Urinary bladder (tissue), 4 donors: ENCODE results near the gene EHD3. TPM values are rescaled to one million over a fixed set of nuclear protein-coding genes. Genes with fewer than 3 reads are reported as not detected.

Source experiments
- DNase-seq: peaks from one replicate; pipeline ENCODE4 v3.0.0-alpha.2; 2015; ENCODE audit errors: extremely low spot score
- H3K27ac ChIP-seq: one replicate; pipeline ENCODE4 v1.5.1; 2013; ENCODE audit warnings: low read depth, mild to moderate bottlenecking, moderate library complexity
- H3K36me3 ChIP-seq: one replicate; pipeline ENCODE4 v1.6.1; 2013; ENCODE audit warnings: mild to moderate bottlenecking, moderate library complexity; ENCODE audit not compliant: insufficient read depth
- H3K4me1 ChIP-seq: one replicate; pipeline ENCODE4 v1.6.1; 2013; ENCODE audit warnings: mild to moderate bottlenecking, moderate library complexity; ENCODE audit not compliant: insufficient read depth
- H3K4me3 ChIP-seq: one replicate; pipeline ENCODE4 v1.5.1; 2013; ENCODE audit warnings: low read depth, low read length
- WGBS: extraction: QIAGEN DNeasy Blood & Tissue Kit; methylation state at CpG from one replicate; pipeline ENCODE4 v1.1.7; 2013; 5-methylcytosine and 5-hydroxymethylcytosine counted together
- polyA plus RNA-seq: library from polyadenylated mRNA; stranded (reverse); fragments of 200-250 nt; gene quantifications from one replicate; pipeline ENCODE4 v1.2.3, GENCODE V29; 2013
- total RNA-seq: library from RNA; depleted of rRNA; stranded (reverse); fragments of >200 nt; gene quantifications from one replicate; pipeline ENCODE4 v1.2.3, GENCODE V29; 2014
- donor health status: healthy with polysubstance abuse.
- donor health status: healthy.

Gene EHD3
- total and polyA plus RNA-seq, 2 donors, result 8.3 to 8.5 TPM

DNA sequence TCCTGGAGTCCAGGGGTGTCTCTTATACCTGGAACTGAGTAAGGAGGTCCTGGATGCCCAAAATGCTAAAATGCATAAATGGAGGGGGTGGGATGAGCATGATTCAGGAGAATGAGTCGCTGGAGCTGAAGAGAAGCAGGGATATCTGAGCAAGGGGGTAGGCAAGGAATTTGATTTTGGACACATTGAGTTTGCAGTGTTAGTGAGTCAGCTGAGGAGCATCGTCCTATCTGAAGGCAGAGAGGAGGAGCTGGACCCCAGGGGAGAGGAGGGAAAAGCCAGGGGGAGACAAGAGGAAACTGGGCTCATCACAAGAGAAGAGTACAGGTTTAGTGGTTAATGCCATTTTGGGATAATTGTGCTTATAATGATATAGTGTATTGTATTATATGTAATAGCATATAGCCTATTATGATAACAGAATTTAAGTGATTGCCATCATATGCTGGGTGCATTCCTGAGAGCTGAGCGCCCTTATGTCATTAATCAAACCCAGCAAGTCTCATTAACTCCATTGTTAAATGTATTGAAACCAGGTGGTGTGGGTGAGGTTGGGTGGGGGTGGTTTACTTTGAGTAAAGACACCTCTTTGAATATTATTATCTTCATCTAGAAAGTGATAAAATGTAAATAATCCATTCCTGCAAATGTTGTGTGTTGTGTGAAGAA is 12.4 kb downstream of the EHD3 start:
- Histone ChIP-seq H3K4me3 (no peak overlapping the region), H3K36me3 (no peaks in the 10 kb centered on the region), H3K4me1 (no peaks in the 10 kb centered on the region), H3K27ac (no peak overlapping the region)
- DNase-seq, result no peak
- WGBS, result 92% methylated on average over 3 of the region's 3 CpGs

DNA sequence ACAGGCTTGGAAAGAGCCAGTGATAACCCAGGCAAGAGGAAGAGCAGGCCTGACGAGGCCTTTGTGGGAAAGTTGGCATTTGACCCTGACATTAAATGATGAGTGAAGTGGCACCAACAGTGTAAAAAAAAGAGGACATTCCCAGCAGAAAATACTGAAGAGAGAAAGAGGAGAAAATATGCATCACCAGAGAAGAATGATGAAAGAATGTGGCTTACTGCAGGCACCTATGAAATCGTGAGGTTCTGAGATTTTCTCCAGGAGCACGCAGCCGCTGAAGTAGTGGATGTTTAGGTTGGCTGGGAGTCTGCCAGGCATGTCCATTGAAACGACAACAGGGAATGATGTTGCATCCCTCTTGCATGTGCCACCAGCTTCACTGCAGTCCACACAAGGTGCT is 13.8 kb downstream of the EHD3 start:
- 87% methylated on average over 5 of the region's 5 CpGs for WGBS
- no peaks in the 10 kb centered on the region for H3K4me1 ChIP-seq
- no peak overlapping the region for H3K4me3 ChIP-seq
- no peak for DNase-seq
- no peak overlapping the region for H3K27ac ChIP-seq
- no peaks in the 10 kb centered on the region for H3K36me3 ChIP-seq

DNA sequence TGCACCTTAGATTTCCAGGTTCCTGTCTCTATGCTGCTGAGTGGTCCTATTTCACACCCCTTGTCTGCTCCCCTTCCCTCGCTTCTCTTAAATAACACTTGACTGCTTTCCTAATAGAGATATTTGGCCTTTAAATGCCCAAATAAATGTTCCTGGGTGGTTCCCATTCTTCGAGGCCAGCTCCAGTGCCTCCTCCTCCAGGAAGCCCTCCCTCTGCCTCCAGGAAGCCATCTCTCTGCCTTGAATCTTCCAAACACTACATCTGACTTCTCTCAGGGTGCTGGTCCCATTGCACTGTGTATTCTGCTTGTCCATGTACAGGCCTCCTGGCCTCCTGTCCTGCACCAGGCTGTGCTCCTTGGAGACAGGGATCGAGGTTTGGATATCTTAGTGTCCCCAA is 14.2 kb downstream of the EHD3 start:
- Histone ChIP-seq H3K36me3 (no peaks in the 10 kb centered on the region), H3K4me1 (no peaks in the 10 kb centered on the region), H3K4me3 (no peak overlapping the region), H3K27ac (no peak overlapping the region)
- no peak for DNase-seq
- 94% methylated on average over 3 of the region's 3 CpGs for WGBS

DNA sequence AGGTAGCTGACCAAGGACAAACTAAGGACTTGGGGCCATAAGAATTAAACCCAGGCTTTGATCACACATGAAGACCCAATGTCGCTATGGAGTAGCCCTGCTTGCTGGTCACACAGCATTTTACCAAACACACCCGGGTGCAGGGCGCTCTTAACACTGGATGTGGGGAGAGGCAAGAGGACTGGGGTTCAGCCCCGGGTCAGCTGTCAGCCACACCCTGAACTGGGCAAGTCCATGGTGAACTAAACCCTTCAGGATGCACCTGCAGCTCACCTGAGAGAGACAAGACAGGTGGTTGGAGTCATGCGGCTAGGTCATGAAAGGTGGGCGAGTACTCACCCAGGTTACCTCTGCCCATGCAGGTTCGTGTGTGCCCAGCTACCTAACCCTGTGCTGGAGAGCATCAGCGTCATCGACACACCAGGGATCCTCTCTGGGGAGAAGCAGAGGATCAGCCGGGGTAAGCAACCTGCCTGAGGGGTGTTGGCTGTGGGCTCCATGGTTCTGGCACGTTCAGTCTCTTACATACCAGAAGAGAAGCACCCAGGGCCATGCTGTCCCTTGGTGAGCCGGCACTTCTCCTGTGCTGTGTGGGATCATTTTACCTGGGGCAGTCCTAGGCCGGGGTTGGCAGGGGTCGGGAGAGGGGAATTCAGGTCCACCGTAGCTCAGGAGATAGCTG is 15.2 kb downstream of the EHD3 start:
- WGBS, result 96% methylated on average over 15 of the region's 15 CpGs
- DNase-seq, result no peak
- Histone ChIP-seq H3K27ac (no peak overlapping the region), H3K4me1 (no peaks in the 10 kb centered on the region), H3K36me3 (no peaks in the 10 kb centered on the region), H3K4me3 (no peak overlapping the region)

DNA sequence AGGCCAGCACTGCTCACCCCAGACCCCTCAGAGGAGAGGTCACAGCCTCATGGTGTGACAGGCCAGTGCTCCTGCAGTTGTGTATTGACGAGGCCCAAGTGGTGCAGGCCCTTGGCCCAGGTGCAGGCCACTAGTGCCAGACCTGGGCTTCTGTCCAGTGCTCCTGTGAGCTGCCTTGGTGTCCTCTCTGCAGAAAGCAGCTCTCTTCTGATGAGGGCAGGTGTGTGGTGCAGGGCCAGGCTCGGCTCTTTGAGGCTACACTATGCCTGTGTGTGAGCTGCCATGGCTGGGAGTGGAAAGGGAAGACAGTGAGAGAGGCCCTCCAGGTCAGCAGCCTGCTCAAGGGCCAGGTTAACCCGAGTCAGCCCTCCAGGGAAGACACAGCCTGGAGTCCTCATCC is 17.1 kb downstream of the EHD3 start:
- H3K27ac ChIP-seq, result no peak overlapping the region
- WGBS, result 79% methylated on average over 3 of the region's 3 CpGs
- DNase-seq, result no peak
- H3K4me1 ChIP-seq, result no peaks in the 10 kb centered on the region
- H3K36me3 ChIP-seq, result peaks cover 3% of the 10 kb centered on the region
- H3K4me3 ChIP-seq, result no peak overlapping the region

DNA sequence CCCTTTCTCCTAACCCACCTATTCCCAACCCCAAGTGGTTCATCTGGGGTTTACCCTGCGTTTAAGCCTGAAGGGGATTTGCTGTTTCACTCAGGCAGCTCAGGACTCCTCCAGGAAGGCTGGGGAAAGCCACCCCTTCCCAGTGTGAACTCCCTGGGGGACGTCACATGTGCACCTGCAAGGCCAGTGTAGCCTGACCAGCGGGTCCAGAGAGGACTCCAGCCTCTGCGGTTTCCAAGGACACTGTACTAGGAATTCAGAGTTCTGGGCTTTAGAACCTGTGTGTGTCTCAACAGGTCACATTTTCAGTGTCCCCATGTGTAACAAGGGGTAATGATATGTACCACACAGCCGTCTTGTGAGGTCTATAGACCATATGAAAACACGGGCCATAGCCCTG is 17.9 kb downstream of the EHD3 start:
- Histone ChIP-seq H3K4me1 (no peaks in the 10 kb centered on the region), H3K27ac (no peak overlapping the region), H3K36me3 (peaks cover 3% of the 10 kb centered on the region), H3K4me3 (no peak overlapping the region)
- 92% methylated on average over 6 of the region's 6 CpGs for WGBS
- DNase-seq, result no peak

DNA sequence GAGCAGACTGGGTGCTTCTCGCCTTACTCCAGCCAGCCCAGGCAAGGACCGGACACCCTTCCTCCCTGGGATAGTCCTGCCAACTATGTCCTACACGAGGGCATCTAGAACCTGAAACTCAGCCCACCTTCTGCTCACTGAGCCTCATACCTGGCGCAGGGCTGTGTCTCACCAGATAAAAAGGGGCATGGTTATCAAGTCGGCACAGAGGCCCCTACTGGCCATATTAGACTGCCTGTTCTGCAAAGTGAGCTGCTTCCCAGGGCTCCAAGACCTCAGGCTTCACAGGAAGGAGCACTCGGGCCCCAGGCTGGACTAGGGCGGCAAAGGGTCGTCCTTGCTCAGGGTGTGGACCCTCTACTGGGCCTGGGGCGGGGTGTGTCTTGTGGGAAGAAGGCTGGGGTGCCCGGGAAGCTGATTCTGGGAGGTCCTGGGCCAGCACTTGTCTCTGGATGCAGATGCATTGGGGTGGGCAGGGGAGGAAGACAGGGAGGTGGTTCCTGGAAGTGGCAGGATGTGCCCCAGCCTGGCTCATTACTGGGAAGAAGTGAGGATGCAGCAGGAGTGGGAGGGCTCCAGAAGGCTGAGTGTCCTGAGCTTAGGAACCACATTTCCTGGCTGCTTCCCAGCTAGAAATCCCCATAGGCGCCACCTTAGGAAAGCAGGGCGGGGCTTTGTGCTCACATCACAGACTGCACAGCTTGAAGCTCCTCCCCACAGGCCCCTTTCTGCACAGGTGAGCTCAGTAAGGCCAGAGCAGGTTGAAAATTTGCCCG is 19.6 kb downstream of the EHD3 start:
- Histone ChIP-seq H3K27ac (no peak overlapping the region), H3K4me3 (no peak overlapping the region), H3K36me3 (peaks cover 3% of the 10 kb centered on the region), H3K4me1 (no peaks in the 10 kb centered on the region)
- no peak for DNase-seq
- WGBS, result 85% methylated on average over 13 of the region's 13 CpGs

DNA sequence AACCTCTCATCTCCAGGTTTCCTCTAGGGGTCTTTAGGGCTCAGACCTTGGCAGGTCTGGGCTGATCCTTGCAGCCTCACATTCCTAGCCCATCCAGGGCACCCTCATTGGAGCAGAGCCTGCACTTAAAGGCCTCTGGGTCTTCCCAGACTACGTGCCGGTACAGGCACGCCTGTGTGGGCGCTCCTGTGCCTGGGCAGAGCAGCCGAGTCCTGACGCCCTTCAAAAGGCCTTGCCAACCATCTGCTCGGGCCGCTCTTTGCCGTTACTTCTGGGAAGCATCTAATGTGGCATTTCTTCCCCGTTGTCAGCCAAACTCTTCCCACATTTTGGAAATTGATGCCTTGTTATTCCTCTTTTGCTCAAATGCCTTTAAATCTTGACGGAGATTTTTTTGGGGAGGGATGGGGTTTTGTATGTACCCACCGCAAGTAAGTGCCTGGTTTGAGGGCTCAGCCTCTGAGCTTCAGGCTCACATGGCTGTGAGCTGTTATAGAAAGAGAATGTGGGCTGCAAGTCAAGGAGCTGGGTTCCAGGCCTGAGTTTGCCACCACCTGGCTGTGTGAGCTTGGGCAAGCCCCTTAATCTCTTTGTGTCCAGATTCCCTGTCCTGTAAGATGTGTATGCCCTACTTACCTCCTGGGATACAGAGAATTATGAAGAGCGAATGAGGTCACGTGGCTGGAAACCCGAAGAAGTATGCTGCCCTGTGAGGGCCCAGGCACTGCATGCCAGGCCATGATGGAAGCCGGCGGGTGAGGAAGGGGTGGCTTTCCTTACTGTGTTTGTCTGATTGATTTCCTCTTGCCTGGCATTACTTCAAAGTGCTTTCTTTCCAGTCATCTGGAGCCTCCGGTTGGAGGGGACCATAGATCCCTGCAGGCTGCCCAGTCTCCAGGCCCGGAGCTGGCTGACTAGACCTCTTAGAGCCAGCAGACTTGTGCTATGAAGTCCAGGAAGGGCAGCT is 20.6 kb downstream of the EHD3 start:
- H3K4me1 ChIP-seq, result no peaks in the 10 kb centered on the region
- DNase-seq, result no peak
- WGBS, result 90% methylated on average over 19 of the region's 19 CpGs
- H3K4me3 ChIP-seq, result no peak overlapping the region
- H3K36me3 ChIP-seq, result peaks cover 3% of the 10 kb centered on the region
- H3K27ac ChIP-seq, result no peak overlapping the region

DNA sequence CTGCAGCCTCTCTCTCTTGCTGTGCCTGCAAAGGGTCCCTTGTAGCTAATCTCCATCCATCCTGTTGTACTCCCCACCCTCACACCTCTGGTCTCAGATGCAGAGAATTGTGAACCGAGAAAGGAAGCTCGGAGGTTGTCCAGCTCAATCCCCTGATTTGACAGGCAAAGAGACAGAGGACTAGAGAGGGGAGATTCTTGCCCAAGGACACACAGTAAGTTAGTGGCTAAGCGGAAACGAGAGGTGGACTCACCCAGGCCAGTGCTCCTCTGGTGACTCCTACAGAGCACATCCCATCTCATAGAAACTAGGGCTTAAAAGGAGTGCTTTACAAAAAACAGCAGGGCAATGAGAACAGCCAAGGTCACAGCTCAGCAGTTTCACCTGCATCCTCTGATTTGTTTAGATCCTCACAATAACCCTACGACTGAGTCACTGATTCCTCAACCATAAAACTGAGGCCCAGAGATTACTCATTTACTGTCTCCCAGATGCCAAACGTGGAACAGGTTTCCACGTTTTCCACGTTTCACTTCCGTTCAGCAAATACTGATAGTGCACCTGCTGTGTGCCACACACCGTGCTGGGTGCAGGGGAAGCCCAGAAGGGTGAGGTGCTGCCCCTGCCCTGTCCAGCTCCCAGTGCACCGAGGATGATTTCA is 22.1 kb downstream of the EHD3 start:
- Histone ChIP-seq H3K4me1 (no peaks in the 10 kb centered on the region), H3K4me3 (no peak overlapping the region), H3K36me3 (peaks cover 3% of the 10 kb centered on the region), H3K27ac (no peak overlapping the region)
- 87% methylated on average over 11 of the region's 11 CpGs for WGBS
- no peak for DNase-seq

DNA sequence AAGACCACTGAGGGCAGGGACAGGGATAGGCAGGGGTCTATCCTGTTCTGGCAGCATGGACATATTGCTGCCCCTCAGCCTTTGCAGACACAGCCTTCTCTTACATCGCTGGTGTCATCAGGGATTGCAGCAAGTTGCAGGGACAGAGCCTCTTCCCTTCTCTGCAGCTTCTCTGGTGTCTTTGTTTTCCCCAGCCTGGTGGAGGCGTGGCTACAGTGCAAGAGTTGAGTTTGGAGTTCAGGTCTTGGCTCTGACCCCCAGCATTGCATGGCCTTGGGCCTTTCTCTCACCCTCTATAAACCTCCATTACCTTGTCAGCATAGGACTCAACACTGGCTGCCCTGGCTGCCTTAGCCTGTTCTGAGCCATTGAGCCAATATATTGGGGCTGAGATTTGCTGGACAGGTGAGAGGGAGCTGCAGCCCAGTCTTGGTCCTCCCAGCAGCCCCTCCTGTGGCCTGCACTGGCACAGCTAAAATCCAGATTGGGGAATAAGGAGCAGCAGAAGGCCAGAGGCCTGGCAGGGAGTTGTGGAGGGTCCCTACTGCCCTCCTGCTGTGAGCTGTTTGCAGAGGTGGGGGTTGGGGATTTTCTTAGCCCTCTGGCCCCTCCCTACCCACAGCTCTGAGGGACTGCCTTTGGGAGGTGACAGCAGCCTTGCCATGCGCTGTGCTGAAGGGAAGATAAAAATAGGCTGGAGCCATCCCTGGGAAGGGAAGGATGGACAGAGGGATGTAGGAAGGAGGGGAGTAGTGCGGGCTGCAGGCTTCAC is 22.8 kb downstream of the EHD3 start:
- no peak overlapping the region for H3K4me3 ChIP-seq
- no peak for DNase-seq
- 88% methylated on average over 4 of the region's 4 CpGs for WGBS
- H3K4me1 ChIP-seq, result no peaks in the 10 kb centered on the region
- H3K27ac ChIP-seq, result no peak overlapping the region
- H3K36me3 ChIP-seq, result peaks cover 3% of the 10 kb centered on the region

DNA sequence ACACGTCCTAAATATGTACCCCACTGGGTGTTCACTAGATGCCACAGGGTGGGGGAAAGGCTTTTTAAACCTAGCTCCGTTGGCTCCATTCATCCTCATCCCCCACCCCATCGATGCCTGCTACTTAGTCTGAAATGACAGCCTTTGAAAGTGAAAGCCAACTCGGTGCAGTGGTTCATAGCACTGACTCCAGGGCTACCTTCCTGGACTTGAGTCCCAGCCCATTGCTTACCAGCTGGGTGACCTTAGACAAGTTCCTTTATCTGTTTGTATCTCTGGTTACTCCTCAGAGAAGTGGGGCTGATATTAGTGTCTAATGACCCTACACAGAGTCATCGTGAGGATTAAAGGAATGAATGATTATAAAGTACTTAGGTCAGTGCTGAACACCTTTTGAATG is 24.4 kb downstream of the EHD3 start:
- Histone ChIP-seq H3K36me3 (peaks cover 3% of the 10 kb centered on the region), H3K4me1 (no peaks in the 10 kb centered on the region), H3K4me3 (no peak overlapping the region), H3K27ac (no peak overlapping the region)
- no peak for DNase-seq
- 74% methylated on average over 5 of the region's 5 CpGs for WGBS

DNA sequence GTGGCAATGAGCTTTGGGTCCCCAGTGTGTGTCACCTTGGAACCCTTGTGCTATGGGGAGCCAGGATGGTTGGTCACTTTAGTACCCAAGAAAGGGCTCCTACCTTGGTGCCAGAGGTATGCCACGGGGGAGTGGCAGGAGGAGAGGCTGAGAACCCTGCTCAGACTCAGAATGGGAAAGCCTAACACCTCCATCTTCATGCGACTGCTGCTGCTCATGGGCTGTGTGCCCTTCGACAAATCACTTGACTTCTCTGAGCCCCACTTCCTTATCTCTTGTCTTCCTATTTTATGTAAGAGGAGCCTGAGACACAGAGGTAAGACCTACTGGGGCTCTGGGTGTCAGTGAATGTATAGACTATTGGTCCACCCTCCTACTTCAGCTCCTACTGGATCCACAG is 25.1 kb downstream of the EHD3 start:
- Histone ChIP-seq H3K36me3 (peaks cover 3% of the 10 kb centered on the region), H3K4me1 (no peaks in the 10 kb centered on the region), H3K4me3 (no peak overlapping the region), H3K27ac (no peak overlapping the region)
- DNase-seq, result no peak
- WGBS, result over 99% methylated on average over 3 of the region's 3 CpGs
